IPS-20b (cell line): ENCODE measurements around the gene BMERB1.
"Not testable (repeated sequence)": the region's sequence is repeated elsewhere in the genome, so short reads cannot be mapped to it uniquely, and the experiment has no call there.

Experiments used
- H3K27ac ChIP-seq: one replicate; pipeline ENCODE4 v1.5.1; 2013; ENCODE audit warnings: low read length
- H3K27me3 ChIP-seq: 2 replicates; pipeline ENCODE4 v1.6.1; 2013; ENCODE audit warnings: mild to moderate bottlenecking, low read length, inconsistent platforms; ENCODE audit not compliant: insufficient read depth
- H3K36me3 ChIP-seq: 2 replicates; pipeline ENCODE4 v1.6.1; 2013; ENCODE audit warnings: low read depth, mild to moderate bottlenecking, inconsistent platforms, low read length, moderate library complexity; ENCODE audit not compliant: insufficient read depth
- H3K4me1 ChIP-seq: 2 replicates; pipeline ENCODE4 v1.6.1; 2013; ENCODE audit warnings: mild to moderate bottlenecking, control low read depth, inconsistent platforms, low read length, moderate library complexity; ENCODE audit not compliant: insufficient read depth
- H3K4me3 ChIP-seq: 2 replicates; pipeline ENCODE4 v1.5.1; 2013; ENCODE audit warnings: mild to moderate bottlenecking, low read length, inconsistent platforms
- H3K9ac ChIP-seq: 2 replicates; pipeline ENCODE4 v1.6.1; 2013; ENCODE audit warnings: low read depth, mild to moderate bottlenecking, inconsistent platforms, low read length, moderate library complexity
- H3K9me3 ChIP-seq: 2 replicates; pipeline ENCODE4 v1.6.1; 2013; ENCODE audit warnings: mild to moderate bottlenecking, low read depth, low read length, inconsistent platforms; ENCODE audit not compliant: insufficient read depth

BMERB1 gene

GRCh38 chr16:15403392-15403995 is 30.9 kb upstream of the BMERB1 start:
- H3K27ac ChIP-seq = no peak overlapping the region
- no peaks in the 10 kb centered on the region for H3K9me3 ChIP-seq
- no peaks in the 10 kb centered on the region for H3K27me3 ChIP-seq
- H3K4me1 ChIP-seq = peaks cover 8% of the 10 kb centered on the region; the same call in 1 of the 2 replicates
- H3K4me3 ChIP-seq = no peak overlapping the region
- H3K36me3 ChIP-seq = no peaks in the 10 kb centered on the region
- H3K9ac ChIP-seq = no peak overlapping the region

DNA sequence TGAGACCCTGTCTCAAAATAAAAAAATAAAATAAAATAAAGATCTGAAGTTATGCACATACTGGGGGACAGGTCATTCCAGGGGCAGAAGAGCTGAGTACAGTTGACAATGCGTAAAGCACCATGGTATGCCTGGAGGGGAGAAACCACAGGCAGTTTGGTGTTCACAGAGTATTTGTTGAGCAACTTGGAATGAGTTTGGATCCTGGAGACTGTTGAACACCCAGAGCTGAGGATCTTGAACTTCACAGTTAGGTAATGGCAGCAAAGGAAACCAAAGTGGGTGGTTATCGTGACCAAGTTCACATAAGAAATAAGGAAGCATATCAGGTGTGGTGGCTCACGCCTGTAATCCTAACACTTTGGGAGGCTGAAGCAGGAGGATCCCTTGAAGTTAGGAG is 30.3 kb upstream of the BMERB1 start:
- H3K36me3 ChIP-seq, H3K9ac ChIP-seq, H3K4me1 ChIP-seq, H3K4me3 ChIP-seq, H3K9me3 ChIP-seq, H3K27me3 ChIP-seq, H3K27ac ChIP-seq: not testable (repeated sequence)

DNA sequence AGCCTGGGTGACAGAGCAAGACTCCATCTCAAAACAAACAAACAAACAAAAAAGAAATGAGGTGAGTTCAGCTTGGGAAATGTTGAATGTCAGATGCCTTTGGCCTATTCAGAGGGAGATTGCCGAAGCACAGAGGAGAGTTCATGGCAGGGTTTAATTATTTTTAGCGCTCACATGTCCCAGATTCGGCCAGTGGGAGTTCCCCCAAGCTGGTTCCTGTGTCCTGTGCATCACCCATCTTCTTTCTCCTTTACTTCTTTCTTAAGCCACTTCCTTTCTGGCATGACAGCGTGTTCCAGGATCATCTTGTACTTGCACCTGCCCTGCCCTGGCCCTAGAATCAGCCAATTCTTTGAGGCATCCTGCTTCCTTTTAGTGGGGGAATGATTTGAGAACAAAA is 29.6 kb upstream of the BMERB1 start:
- H3K36me3 ChIP-seq = no peaks in the 10 kb centered on the region
- H3K27ac ChIP-seq = no peak overlapping the region
- no peak overlapping the region for H3K4me3 ChIP-seq
- peaks cover 8% of the 10 kb centered on the region; the same call in 1 of the 2 replicates for H3K4me1 ChIP-seq
- H3K9me3 ChIP-seq = no peaks in the 10 kb centered on the region
- no peak overlapping the region for H3K9ac ChIP-seq
- H3K27me3 ChIP-seq = no peaks in the 10 kb centered on the region

GRCh38 chr16:15407756-15408155 is 26.6 kb upstream of the BMERB1 start:
- not testable (repeated sequence) for H3K27ac ChIP-seq, H3K9ac ChIP-seq

GRCh38 chr16:15409476-15409875 is 24.9 kb upstream of the BMERB1 start:
- H3K4me3 ChIP-seq, H3K36me3 ChIP-seq, H3K4me1 ChIP-seq: not testable (repeated sequence)

More at GRCh38 chr16:15407756-15408155, 26.6 kb upstream of the BMERB1 start:
- H3K4me1 ChIP-seq, H3K36me3 ChIP-seq, H3K4me3 ChIP-seq, H3K9me3 ChIP-seq, H3K27me3 ChIP-seq: not testable (repeated sequence)

DNA sequence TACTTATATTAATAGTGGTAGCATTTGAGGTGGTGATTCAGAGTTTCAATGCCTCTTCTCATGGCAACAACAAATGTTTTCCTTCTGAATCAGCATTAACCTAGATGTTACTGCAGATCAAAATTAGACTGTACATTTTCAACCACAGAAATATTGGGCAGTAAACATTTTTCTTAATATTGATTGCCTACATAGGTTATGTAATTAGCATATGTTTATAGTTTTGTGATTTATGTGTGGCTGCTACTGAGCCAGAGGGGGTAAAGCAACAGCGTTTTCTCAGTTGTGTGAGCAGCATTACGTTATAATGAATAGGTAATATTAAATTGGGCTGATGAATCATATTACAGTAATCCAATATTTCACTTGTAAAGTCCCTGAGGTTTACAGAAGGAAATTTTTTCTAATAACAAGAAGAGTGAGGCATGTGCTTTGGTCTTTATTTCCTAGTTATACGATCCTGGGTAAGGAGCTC is 18.8 kb upstream of the BMERB1 start:
- no peaks in the 10 kb centered on the region for H3K9me3 ChIP-seq
- H3K9ac ChIP-seq = no peak overlapping the region
- H3K4me1 ChIP-seq = no peaks in the 10 kb centered on the region
- H3K27me3 ChIP-seq = no peaks in the 10 kb centered on the region
- H3K36me3 ChIP-seq = no peaks in the 10 kb centered on the region
- H3K4me3 ChIP-seq = no peak overlapping the region
- no peak overlapping the region for H3K27ac ChIP-seq

More at GRCh38 chr16:15409476-15409875, 24.9 kb upstream of the BMERB1 start:
- not testable (repeated sequence) for H3K9me3 ChIP-seq, H3K27ac ChIP-seq, H3K27me3 ChIP-seq, H3K9ac ChIP-seq

DNA sequence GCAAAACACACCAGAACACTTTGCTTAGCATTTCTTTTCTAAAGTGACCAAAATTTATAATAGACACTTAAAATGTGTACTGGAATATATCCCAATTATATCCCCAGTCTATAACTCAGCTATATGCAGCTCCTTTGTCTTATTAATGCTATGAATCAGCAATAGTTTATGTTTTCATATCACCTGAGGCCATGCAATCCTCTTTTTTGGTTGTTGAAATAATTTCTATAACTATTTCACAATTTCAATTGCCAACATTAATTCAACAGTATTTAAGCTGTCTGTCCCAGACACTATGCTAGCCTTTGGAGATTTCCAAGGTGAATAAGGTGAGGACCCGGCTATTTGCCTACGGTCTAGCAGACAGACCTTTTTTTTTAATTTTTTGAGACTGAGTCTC is 17.2 kb upstream of the BMERB1 start:
- Histone ChIP-seq H3K4me3 (no peak overlapping the region), H3K36me3 (no peaks in the 10 kb centered on the region), H3K4me1 (no peaks in the 10 kb centered on the region), H3K27me3 (no peaks in the 10 kb centered on the region), H3K9me3 (no peaks in the 10 kb centered on the region), H3K27ac (no peak overlapping the region), H3K9ac (no peak overlapping the region)

DNA sequence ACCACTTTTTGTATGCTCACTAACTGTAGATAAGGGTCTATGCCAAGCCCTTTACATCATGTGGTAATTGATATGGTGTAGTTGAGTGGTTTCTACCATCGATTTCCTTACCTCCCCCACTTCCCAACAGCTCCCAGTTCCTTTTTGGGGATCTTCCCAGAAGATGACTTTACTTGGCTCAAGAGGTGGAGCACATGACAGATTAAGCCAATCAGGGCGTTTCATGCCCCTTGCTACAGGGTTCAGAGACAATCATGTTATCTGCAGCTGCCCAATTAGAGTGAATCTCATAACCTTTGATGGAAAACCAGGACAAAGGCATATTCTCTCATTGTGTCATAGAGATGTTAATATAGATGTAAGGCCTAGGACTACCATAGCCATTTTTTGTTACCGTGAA is 16.2 kb upstream of the BMERB1 start:
- Histone ChIP-seq H3K4me1 (no peaks in the 10 kb centered on the region), H3K27me3 (no peaks in the 10 kb centered on the region), H3K27ac (no peak overlapping the region), H3K9ac (no peak overlapping the region), H3K36me3 (no peaks in the 10 kb centered on the region), H3K9me3 (no peaks in the 10 kb centered on the region), H3K4me3 (no peak overlapping the region)

- H3K4me1 ChIP-seq, H3K27me3 ChIP-seq, H3K36me3 ChIP-seq, H3K9ac ChIP-seq, H3K9me3 ChIP-seq, H3K27ac ChIP-seq, H3K4me3 ChIP-seq: not testable (repeated sequence)
Measured at GRCh38 chr16:15421696-15422095, 12.7 kb upstream of the BMERB1 start.

DNA sequence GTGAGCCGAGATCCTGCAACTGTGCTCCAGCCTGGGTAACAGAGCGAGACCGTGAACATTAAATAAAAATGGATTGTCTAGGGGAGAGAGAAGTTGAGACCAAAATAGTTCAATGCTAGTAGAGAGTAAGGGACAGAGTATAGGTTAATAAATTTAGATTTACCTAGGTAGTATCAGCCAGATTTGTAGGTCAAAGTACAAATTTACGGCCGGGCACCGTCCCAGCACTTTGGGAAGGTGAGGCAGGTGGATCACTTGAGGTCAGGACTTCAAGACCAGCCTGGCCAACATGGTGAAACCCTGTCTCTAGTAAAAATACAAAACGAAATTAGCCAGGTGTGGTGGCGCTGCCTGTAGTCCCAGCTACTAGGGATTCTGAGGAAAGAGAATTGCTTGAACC is 12.2 kb upstream of the BMERB1 start:
- no peaks in the 10 kb centered on the region for H3K4me1 ChIP-seq
- no peak overlapping the region for H3K9ac ChIP-seq

DNA sequence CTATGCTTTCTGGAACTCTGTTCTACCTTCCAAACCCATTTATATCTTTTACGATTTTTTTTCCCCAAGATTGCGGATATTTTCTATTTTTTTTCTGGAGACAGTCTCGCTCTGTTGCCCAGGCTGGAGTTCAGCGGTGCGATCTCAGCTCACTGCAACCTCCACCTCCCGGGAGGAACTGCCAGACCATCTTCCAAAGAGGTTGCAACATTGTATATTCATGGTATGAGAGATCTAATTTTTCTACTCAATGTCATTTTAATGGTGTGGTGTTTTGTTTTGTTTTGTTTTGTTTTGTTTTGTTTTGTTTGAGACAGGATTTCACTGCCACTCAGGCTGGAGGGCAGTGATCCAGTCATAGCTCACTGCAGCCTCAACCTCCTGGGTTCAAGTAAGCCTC is 8.5 kb upstream of the BMERB1 start:
- no peaks in the 10 kb centered on the region for H3K4me1 ChIP-seq
- no peak overlapping the region for H3K4me3 ChIP-seq
- no peaks in the 10 kb centered on the region for H3K9me3 ChIP-seq
- no peak overlapping the region for H3K27ac ChIP-seq
- no peak overlapping the region for H3K9ac ChIP-seq
- no peaks in the 10 kb centered on the region for H3K27me3 ChIP-seq
- H3K36me3 ChIP-seq = no peaks in the 10 kb centered on the region

More for the DNA sequence above, 12.2 kb upstream of the BMERB1 start:
- no peaks in the 10 kb centered on the region for H3K27me3 ChIP-seq
- H3K9me3 ChIP-seq = no peaks in the 10 kb centered on the region
- no peaks in the 10 kb centered on the region for H3K36me3 ChIP-seq
- no peak overlapping the region for H3K4me3 ChIP-seq
- no peak overlapping the region for H3K27ac ChIP-seq

DNA sequence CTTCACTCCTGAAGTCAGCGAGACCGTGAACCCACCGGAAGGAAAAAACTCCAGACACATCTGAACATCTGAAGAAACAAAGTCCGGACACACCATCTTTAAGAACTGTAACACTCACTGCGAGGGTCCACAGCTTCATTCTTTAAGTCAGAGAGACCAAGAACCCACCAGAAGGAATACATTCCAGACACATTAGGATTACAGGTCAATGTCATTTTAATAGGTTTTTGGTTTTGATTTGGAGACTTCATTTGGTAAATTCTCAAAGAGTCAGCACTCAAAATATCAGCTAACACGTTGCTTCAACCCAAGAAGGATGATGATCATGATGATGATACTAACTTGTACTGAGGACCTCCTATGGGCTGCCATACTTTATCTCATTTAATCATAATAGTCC is 7.6 kb upstream of the BMERB1 start:
- H3K4me1 ChIP-seq = no peaks in the 10 kb centered on the region
- H3K36me3 ChIP-seq = no peaks in the 10 kb centered on the region
- no peak overlapping the region for H3K27ac ChIP-seq
- no peak overlapping the region for H3K9ac ChIP-seq
- no peaks in the 10 kb centered on the region for H3K27me3 ChIP-seq
- no peak overlapping the region for H3K4me3 ChIP-seq
- H3K9me3 ChIP-seq = no peaks in the 10 kb centered on the region
